Neural cell (in vitro differentiated cells): ENCODE data around the gene CACNG6. TPM values are rescaled to one million over a fixed set of nuclear protein-coding genes. Genes with fewer than 3 reads are reported as not detected.
"Not testable (repeated sequence)": the region's sequence is repeated elsewhere in the genome, so short reads cannot be mapped to it uniquely, and the experiment has no call there.

ENCODE experiments used
- H2AFZ ChIP-seq: fragments of 200-600, 300-800 bp; sonication (generic), shearing (Covaris generic); 2 replicates; pipeline ENCODE4 v1.6.0; 2014; ENCODE audit warnings: low read depth, mild to moderate bottlenecking, antibody characterized with exemption, low read length, moderate library complexity
- H3F3A ChIP-seq: fragments of 200-600 bp; shearing (Covaris generic); 2 replicates; pipeline ENCODE4 v1.6.1; 2016; ENCODE audit warnings: mild to moderate bottlenecking, moderate library complexity, mixed read lengths, antibody characterized with exemption, low read length; ENCODE audit not compliant: insufficient read depth, poor library complexity, severe bottlenecking
- H3K27ac ChIP-seq: fragments of 200-600, 300-800 bp; sonication (generic), shearing (Covaris generic); 2 replicates; pipeline ENCODE4 v1.5.1; 2014; ENCODE audit warnings: mild to moderate bottlenecking, low read length, moderate library complexity
- H3K27me3 ChIP-seq: fragments of 300-800, 200-600 bp; sonication (generic), shearing (Covaris generic); 2 replicates; pipeline ENCODE4 v1.6.0; 2014; ENCODE audit warnings: mild to moderate bottlenecking, low read depth, low read length, moderate library complexity; ENCODE audit not compliant: insufficient read depth
- H3K36me3 ChIP-seq: fragments of 300-800, 200-600 bp; sonication (generic), shearing (Covaris generic); 2 replicates; pipeline ENCODE4 v1.5.1; 2014; ENCODE audit warnings: mild to moderate bottlenecking, antibody characterized with exemption, low read length, moderate library complexity; ENCODE audit not compliant: insufficient read depth
- H3K4me2 ChIP-seq: fragments of 300-800, 200-600 bp; sonication (generic), shearing (Covaris generic); 2 replicates; pipeline ENCODE4 v1.6.0; 2014; ENCODE audit warnings: mild to moderate bottlenecking, low read length
- H3K4me3 ChIP-seq: fragments of 300-800, 200-600 bp; sonication (generic), shearing (Covaris generic); 2 replicates; pipeline ENCODE4 v1.5.1; 2014; ENCODE audit warnings: mild to moderate bottlenecking, low read length, moderate library complexity
- H3K79me2 ChIP-seq: fragments of 200-600 bp; shearing (Covaris generic); replicated peaks from 2 replicates; pipeline ENCODE4 v1.6.0; 2014; ENCODE audit warnings: mild to moderate bottlenecking, low read length, moderate library complexity; ENCODE audit not compliant: insufficient read depth
- H3K9ac ChIP-seq: fragments of 300-800, 200-600 bp; sonication (generic), shearing (Covaris generic); 2 replicates; pipeline ENCODE4 v1.6.1; 2016; ENCODE audit warnings: mild to moderate bottlenecking, low read length, mixed read lengths
- H3K9me2 ChIP-seq: fragments of 200-600 bp; shearing (Covaris generic); 2 replicates; pipeline ENCODE4 v1.6.1; 2016; ENCODE audit warnings: mild to moderate bottlenecking, low read length, mixed read lengths; ENCODE audit not compliant: insufficient read depth
- H3K9me3 ChIP-seq: fragments of 200-600, 300-800 bp; sonication (generic), shearing (Covaris generic); 2 replicates; pipeline ENCODE4 v1.6.1; 2016; ENCODE audit warnings: mild to moderate bottlenecking, mixed run types, low read length, moderate library complexity, mixed read lengths
- H4K20me1 ChIP-seq: fragments of 200-600 bp; shearing (Covaris generic); 2 replicates; pipeline ENCODE4 v1.6.1; 2016; ENCODE audit warnings: mild to moderate bottlenecking, mixed run types; ENCODE audit not compliant: insufficient read depth
- EP300 ChIP-seq: fragments of 450-650 bp; conservative IDR thresholded peaks from 2 replicates; pipeline ENCODE4 v1.6.1; 2014; ENCODE audit warnings: antibody characterized with exemption, mild to moderate bottlenecking, moderate library complexity; ENCODE audit not compliant: poor library complexity, severe bottlenecking
- EZH2 ChIP-seq: fragments of 200-600, 300-800 bp; shearing (Covaris generic), sonication (generic); IDR thresholded peaks from 2 replicates; pipeline ENCODE4 v1.6.1; 2014; ENCODE audit warnings: antibody characterized with exemption, low read length, borderline replicate concordance, mild to moderate bottlenecking; ENCODE audit not compliant: insufficient read depth, poor library complexity, severe bottlenecking
- MXI1 ChIP-seq: fragments of 450-650 bp; conservative IDR thresholded peaks from 2 replicates; pipeline ENCODE4 v1.6.1; 2014; ENCODE audit warnings: antibody characterized with exemption, mild to moderate bottlenecking; ENCODE audit not compliant: poor library complexity, severe bottlenecking
- POLR2AphosphoS5 ChIP-seq: IDR thresholded peaks from 2 replicates; pipeline ENCODE4 v1.6.1; 2012
- RAD21 ChIP-seq: fragments of 450-650 bp; conservative IDR thresholded peaks from 2 replicates; pipeline ENCODE4 v1.6.1; 2014; ENCODE audit warnings: antibody characterized with exemption, mild to moderate bottlenecking, moderate library complexity
- REST ChIP-seq: IDR thresholded peaks from 2 replicates; pipeline ENCODE4 v1.6.1; 2012; ENCODE audit warnings: borderline replicate concordance
- SMC3 ChIP-seq: fragments of 450-650 bp; conservative IDR thresholded peaks from 2 replicates; pipeline ENCODE4 v1.6.1; 2014; ENCODE audit warnings: antibody characterized with exemption, mild to moderate bottlenecking, moderate library complexity; ENCODE audit not compliant: poor library complexity
- TAF1 ChIP-seq: IDR thresholded peaks from 2 replicates; pipeline ENCODE4 v1.6.1; 2012; ENCODE audit warnings: low read depth
- polyA plus RNA-seq: library from polyadenylated mRNA; depleted of rRNA; stranded (reverse); fragments of >200 nt; gene quantifications from 2 replicates; pipeline ENCODE4 v1.2.3, GENCODE V29; 2014
- TF ChIP-seq, protein P1 (sequence below): fragments of 450-650 bp; IDR thresholded peaks from 2 replicates; pipeline ENCODE4 v1.5.1; 2014; ENCODE audit warnings: antibody characterized with exemption, mild to moderate bottlenecking, moderate library complexity; ENCODE audit not compliant: poor library complexity, severe bottlenecking

CACNG6 gene
- polyA plus RNA-seq, 1 donor from 2014 or later: 0.28 TPM

GRCh38 chr19:53945998-53946397 is 45.4 kb upstream of the CACNG6 start:
- Histone ChIP-seq H3K27ac (no peak overlapping the region), H3K36me3 (no peaks in the 10 kb centered on the region), H4K20me1 (no peaks in the 10 kb centered on the region), H3K79me2 (no peaks in the 10 kb centered on the region), H2AFZ (no peak overlapping the region), H3F3A (no peaks in the 10 kb centered on the region), H3K9me3 (no peaks in the 10 kb centered on the region), H3K27me3 (no peaks in the 10 kb centered on the region), H3K9ac (no peak overlapping the region), H3K9me2 (no peaks in the 10 kb centered on the region), H3K4me3 (no peak overlapping the region), H3K4me2 (no peak overlapping the region)
- TF ChIP-seq EZH2 (no peak), EP300 (no peak), TAF1 (no peak), SMC3 (no peak), POLR2AphosphoS5 (no peak), MXI1 (no peak), RAD21 (no peak), REST (no peak)
- TF ChIP-seq, protein P1, sequence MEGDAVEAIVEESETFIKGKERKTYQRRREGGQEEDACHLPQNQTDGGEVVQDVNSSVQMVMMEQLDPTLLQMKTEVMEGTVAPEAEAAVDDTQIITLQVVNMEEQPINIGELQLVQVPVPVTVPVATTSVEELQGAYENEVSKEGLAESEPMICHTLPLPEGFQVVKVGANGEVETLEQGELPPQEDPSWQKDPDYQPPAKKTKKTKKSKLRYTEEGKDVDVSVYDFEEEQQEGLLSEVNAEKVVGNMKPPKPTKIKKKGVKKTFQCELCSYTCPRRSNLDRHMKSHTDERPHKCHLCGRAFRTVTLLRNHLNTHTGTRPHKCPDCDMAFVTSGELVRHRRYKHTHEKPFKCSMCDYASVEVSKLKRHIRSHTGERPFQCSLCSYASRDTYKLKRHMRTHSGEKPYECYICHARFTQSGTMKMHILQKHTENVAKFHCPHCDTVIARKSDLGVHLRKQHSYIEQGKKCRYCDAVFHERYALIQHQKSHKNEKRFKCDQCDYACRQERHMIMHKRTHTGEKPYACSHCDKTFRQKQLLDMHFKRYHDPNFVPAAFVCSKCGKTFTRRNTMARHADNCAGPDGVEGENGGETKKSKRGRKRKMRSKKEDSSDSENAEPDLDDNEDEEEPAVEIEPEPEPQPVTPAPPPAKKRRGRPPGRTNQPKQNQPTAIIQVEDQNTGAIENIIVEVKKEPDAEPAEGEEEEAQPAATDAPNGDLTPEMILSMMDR: no peak

GRCh38 chr19:53947624-53948023 is 43.8 kb upstream of the CACNG6 start:
- Histone ChIP-seq H3F3A (no peaks in the 10 kb centered on the region), H3K79me2 (no peaks in the 10 kb centered on the region), H3K36me3 (no peaks in the 10 kb centered on the region), H3K4me2 (no peak overlapping the region), H3K9ac (no peak overlapping the region), H2AFZ (no peak overlapping the region), H4K20me1 (no peaks in the 10 kb centered on the region), H3K9me2 (no peaks in the 10 kb centered on the region), H3K27me3 (no peaks in the 10 kb centered on the region), H3K4me3 (no peak overlapping the region), H3K27ac (no peak overlapping the region), H3K9me3 (no peaks in the 10 kb centered on the region)
- TF ChIP-seq, protein P1: no peak
- TF ChIP-seq REST (no peak), EP300 (no peak), SMC3 (no peak), MXI1 (no peak), TAF1 (no peak), EZH2 (no peak), POLR2AphosphoS5 (no peak), RAD21 (no peak)

GRCh38 chr19:53948611-53949010 is 42.8 kb upstream of the CACNG6 start:
- not testable (repeated sequence) for H3K36me3 ChIP-seq, H3K27me3 ChIP-seq, H3K4me2 ChIP-seq, H3F3A ChIP-seq, H2AFZ ChIP-seq, H3K4me3 ChIP-seq, H3K9me2 ChIP-seq, H3K9me3 ChIP-seq, H4K20me1 ChIP-seq, H3K79me2 ChIP-seq, H3K27ac ChIP-seq, H3K9ac ChIP-seq
